NCI-H2196 (cell line): ENCODE results near the gene RIMS4.

Experiments used
- DNase-seq: peaks from one replicate; lab custom pipeline; 2025; ENCODE audit not compliant: unreplicated experiment; lab: John Stamatoyannopoulos, UW

RIMS4 gene

GRCh38 chr20:44796758-44797457 is 13.4 kb downstream of the RIMS4 start:
- no peak for DNase-seq

GRCh38 chr20:44796311-44796710 is 14.0 kb downstream of the RIMS4 start:
- DNase-seq = no peak

GRCh38 chr20:44795836-44796235 is 14.5 kb downstream of the RIMS4 start:
- no peak for DNase-seq

- no peak for DNase-seq
These were observed 17.6 kb downstream of the RIMS4 start for GRCh38 chr20:44792796-44793195.

GRCh38 chr20:44790638-44791393 is 19.5 kb downstream of the RIMS4 start:
- no peak for DNase-seq

DNA sequence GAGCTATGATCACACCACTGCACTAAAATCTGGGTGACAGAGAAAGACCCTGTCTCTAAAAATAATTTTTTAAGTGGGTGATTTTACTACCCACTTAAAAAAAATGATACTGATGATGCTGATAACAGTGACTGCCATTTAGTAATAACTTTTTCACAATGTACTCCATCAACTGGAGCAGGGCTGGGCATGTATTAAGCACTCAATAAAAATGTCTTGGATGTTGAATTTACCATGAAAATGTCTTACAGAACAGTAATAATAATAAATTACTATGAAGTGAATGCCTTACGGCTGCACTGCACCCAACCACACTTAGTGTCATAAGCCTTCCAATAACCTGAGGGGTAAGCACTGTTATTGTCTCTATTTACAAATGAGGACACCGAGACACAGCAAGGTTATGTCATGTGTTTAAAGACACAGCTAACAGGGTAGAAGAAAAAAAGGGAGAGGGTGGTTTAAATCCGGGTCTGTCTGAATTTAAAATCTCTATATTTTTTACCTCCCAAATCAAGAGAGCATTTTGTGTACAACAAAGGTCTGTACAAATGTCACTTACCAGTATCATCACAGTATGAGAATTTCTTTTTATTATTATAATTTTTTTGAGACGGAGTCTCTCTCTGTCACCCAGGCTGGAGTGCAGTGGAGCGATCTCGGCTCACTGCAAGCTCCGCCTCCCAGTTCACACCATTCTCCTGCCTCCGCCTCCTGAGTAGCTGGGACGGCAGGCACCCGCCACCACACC is 21.5 kb downstream of the RIMS4 start:
- DNase-seq = no peak

- no peak for DNase-seq
These were observed 23.0 kb downstream of the RIMS4 start for GRCh38 chr20:44787299-44787698.

DNA sequence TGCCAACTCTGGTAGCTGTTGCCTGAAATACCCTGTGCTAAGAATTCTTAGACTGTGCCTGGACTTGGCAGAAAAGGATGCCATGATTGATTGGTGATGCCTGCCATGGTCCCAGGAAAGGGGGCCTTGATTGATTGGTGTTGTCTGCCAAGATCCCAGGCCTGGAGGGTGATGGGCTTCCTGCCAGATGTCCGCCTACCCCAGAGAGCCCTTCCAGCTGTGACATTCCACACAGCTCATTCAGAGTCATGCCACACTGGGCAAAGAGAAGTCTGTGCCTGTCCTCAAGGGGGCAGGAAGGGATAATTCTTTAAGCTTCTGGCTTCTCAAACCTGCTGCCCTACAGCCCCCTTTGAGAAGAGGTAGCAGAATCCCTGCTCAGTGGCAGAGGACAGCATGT is 24.6 kb downstream of the RIMS4 start:
- no peak for DNase-seq

DNA sequence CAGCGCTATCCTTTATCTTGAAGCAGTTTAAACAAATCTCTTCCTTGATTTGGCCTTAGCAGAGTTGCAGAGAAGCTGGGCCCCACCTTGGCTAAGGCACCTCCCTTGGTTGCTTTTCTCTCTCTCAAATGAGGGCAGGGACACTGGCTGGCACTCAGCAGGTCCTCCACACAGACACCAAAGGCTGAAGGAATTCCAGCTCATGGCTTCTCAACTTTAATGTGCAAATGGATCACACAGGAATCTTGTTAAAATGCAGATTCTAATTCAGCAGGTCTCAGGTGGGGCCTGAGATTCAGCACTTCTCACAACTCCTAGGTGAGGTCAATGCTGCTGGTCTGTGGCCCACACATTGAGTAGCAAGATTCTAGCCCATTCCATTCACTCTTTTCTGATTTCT is 25.7 kb downstream of the RIMS4 start:
- DNase-seq = no peak

GRCh38 chr20:44781791-44782190 is 28.6 kb downstream of the RIMS4 start:
- no peak for DNase-seq

DNA sequence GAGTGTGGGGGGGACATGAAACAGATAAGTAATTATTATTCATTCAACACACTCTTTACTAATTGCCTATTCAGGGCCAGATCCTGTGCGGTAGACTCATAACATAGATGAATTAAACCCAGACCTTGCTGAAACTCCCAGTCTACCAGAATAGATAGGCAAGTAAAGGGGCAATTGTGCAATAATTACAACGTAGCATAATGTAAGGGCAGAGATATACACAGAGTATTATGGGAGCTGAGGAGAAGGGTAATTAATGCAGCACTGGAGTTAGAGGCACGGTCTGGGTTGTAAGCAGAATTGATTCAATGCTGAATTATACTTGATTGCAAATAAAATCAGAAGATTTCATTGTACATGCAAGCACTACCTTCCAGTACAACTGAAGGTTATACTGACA is 29.2 kb downstream of the RIMS4 start:
- no peak for DNase-seq

- no peak for DNase-seq
These were observed 30.1 kb downstream of the RIMS4 start for GRCh38 chr20:44780226-44780625.

DNA sequence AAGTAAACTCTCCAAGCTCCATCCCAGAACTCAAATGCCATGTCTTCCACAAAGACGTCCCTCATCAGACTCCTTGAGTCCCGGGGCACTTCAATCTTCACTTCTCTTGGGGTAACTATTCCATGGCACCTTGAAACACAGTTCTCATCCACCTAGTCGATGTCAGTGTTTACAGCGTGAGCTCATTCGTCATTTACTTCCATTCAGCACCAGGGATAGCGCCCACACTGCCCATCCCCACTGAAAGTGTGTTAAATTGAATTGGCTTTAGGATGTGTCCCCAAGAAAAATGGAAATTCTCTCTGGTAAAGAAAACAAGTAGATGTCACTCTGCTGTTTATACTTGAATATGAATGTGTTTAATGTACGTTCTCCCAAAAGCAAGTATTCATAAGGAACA is 33.4 kb downstream of the RIMS4 start:
- DNase-seq = no peak

DNA sequence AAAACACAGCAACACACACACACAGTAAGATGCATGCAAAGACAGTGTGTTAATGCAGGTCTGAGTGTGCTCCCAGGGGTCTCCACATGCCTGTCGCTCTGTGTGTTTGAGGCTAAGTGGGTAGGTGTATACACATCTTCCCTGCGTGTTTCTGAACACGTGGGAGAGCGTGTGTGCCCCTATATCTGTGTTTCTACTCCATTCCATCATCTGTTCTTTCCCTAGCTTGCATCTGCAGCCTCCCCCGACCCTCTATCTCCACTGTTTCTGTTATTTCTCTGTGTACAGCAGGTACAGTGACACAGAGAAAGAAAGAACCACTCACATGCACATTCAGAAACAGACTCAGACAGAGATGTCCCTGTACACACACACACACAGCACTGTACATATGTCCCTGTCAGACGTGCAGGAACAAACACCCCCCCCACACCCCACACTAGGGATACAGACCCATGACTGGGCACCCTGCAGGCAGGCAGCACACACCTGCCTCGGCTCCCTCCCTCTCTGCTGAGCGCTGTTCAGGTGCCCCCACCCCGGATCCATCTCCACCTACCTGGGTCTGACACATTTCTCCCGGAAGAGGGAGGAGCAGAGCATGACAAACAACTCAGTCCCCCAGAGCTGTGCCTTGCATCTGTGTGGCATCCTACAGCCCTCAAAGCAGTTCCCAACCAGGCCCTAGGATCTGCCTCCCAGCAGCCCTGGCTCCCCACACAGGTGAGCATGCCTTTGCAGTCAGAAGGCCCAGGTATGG is 37.1 kb downstream of the RIMS4 start:
- no peak for DNase-seq

- no peak for DNase-seq
These were observed 37.7 kb downstream of the RIMS4 start for GRCh38 chr20:44772636-44773035.

GRCh38 chr20:44771172-44771535 is 39.2 kb downstream of the RIMS4 start:
- no peak for DNase-seq

DNA sequence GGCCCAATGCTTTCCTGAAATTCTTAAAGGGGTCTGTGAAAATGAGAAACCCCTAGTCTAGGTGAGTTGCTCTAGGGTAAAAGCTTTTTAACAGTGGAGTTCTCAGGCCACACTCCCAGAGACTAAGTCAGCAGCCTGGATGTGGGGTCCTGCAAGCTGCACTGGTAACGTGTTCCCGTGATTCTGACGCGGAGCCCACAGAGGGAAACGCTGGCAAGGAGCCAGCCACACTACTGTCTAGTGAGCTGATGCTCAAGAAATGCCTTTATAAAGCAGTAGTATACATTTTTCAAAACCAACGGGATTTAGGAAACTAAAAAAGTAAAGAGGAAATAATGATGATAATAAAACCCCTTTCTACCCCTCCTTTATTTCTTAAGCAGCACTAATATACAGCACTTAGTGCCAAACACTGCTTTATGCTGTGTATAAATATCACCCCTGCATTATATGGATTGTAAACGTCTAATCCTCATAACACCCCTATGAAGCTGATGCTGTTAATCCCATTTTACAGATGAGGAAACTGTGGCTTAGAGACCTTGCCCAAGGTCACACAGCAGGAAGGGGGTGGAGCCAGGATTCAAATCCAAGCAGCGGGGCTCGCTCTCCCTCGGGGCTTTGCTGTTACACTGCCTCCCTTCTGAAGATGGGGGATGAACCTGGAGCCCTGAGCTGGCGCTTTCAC is 39.7 kb downstream of the RIMS4 start:
- no peak for DNase-seq

DNA sequence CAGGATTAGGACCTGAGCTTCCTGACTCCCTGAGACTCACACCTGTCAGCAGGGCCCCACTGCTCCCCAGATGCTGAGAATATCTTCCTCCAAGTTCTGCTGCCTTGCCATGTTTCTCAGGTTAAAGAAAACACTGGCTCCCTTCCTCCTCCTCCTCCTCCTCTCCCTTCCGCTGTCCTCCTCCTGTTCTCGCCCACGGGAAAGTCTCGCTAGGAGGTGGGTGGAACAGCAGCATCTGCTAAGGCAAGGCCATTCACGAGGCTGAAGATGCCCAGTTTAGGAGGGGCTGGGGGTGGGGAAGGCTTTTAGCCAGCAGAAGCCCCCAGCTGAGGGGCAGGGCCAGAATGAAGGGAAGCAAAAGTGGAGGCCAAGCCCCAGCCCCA is 40.9 kb downstream of the RIMS4 start:
- DNase-seq = no peak

- no peak for DNase-seq
These were observed 41.4 kb downstream of the RIMS4 start for GRCh38 chr20:44768854-44769480.

DNA sequence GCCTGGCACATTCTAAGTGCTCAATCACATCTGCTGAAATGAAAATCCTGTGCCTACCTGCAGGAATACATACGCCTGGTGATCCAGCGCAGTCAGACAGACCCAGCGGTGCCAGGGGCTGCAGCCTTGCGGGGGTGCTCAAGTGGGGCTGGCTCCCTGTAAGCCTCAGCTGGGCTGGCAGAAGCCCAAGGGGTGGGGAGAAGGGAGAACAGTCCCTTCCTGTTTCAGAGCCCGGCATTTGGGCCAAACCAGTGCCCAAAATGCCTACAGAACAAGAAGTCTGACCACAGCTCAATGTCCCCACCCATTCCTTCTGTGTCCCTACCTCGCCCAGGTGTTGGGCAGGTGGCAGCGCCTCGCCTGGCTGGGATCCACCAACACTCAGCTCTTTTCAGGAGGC is 42.1 kb downstream of the RIMS4 start:
- peak; percentile 20 for DNase-seq
